GM12874 (cell line): ENCODE results near the gene GPR179.
"Not testable (repeated sequence)": the region's sequence is repeated elsewhere in the genome, so short reads cannot be mapped to it uniquely, and the experiment has no call there.

Source experiments
- CTCF ChIP-seq: IDR thresholded peaks from 2 replicates; pipeline ENCODE4 v1.5.1; 2011; ENCODE audit warnings: low read depth, mild to moderate bottlenecking, control low read depth, low read length, moderate library complexity; ENCODE audit not compliant: insufficient read depth

The GPR179 gene

GRCh38 chr17:38296834-38297517, 46.8 kb downstream of the GPR179 start, which contains the start of gene MRPL45:
Gene MRPL45, plus strand, starts transcription at chr17:38297168. Its CDS starts 16 bp downstream, at chr17:38297184.
- TF ChIP-seq CTCF = not testable (repeated sequence)

GRCh38 chr17:38288217-38288827, 55.4 kb downstream of the GPR179 start:
- 0 out of 2 replicates have a peak, but pooled peaks have one; percentile 21 for TF ChIP-seq CTCF
